ENCODE measurements around the gene USP22.

DNA sequence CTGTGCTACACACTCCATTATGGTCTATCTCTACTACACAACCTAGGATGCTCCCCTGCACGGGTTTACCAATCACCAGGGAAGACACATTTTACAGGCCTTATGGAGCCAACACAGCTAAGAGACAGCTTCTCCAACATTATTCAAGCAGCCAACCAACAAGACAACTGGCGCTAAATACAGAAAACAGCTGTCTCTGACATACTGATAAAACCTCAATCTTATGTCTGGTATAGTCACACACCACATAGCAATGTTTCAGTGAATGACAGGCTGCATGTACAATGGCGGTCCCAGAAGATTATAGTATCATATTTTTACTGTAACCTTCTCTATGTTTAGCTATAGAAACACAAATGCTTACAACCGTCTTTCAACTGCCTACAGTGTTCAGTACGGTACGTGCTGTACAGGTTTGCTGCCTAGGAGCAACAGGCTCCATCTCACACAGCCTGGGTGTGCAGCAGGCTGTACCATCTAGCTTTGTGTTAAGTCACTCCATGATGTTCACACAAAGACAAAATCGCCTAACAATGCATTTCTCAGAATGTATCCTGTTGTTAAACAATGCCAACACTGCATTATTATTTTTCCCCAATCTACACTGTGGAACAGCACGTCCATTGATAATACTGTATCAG, 10.9 kb downstream of the USP22 start:
- TF ChIP-seq, protein P1, sequence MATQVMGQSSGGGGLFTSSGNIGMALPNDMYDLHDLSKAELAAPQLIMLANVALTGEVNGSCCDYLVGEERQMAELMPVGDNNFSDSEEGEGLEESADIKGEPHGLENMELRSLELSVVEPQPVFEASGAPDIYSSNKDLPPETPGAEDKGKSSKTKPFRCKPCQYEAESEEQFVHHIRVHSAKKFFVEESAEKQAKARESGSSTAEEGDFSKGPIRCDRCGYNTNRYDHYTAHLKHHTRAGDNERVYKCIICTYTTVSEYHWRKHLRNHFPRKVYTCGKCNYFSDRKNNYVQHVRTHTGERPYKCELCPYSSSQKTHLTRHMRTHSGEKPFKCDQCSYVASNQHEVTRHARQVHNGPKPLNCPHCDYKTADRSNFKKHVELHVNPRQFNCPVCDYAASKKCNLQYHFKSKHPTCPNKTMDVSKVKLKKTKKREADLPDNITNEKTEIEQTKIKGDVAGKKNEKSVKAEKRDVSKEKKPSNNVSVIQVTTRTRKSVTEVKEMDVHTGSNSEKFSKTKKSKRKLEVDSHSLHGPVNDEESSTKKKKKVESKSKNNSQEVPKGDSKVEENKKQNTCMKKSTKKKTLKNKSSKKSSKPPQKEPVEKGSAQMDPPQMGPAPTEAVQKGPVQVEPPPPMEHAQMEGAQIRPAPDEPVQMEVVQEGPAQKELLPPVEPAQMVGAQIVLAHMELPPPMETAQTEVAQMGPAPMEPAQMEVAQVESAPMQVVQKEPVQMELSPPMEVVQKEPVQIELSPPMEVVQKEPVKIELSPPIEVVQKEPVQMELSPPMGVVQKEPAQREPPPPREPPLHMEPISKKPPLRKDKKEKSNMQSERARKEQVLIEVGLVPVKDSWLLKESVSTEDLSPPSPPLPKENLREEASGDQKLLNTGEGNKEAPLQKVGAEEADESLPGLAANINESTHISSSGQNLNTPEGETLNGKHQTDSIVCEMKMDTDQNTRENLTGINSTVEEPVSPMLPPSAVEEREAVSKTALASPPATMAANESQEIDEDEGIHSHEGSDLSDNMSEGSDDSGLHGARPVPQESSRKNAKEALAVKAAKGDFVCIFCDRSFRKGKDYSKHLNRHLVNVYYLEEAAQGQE (IDR thresholded peaks at IDR 0.05; ENCODE audit: insufficient read depth in 1 of 2, low read depth in 2 of 2, low read length in 1 of 2): no peak
- TF ChIP-seq POLR2AphosphoS5 (IDR thresholded peaks at IDR 0.05; ENCODE audit: low read depth, low read length) (no peak), TCF7L2 (IDR thresholded peaks at IDR 0.05; ENCODE audit: low read depth, low read length) (no peak), SIN3A (IDR thresholded peaks at IDR 0.05; ENCODE audit: borderline replicate concordance, insufficient read depth, low read depth, low read length) (no peak)
- TF ChIP-seq, protein P2, sequence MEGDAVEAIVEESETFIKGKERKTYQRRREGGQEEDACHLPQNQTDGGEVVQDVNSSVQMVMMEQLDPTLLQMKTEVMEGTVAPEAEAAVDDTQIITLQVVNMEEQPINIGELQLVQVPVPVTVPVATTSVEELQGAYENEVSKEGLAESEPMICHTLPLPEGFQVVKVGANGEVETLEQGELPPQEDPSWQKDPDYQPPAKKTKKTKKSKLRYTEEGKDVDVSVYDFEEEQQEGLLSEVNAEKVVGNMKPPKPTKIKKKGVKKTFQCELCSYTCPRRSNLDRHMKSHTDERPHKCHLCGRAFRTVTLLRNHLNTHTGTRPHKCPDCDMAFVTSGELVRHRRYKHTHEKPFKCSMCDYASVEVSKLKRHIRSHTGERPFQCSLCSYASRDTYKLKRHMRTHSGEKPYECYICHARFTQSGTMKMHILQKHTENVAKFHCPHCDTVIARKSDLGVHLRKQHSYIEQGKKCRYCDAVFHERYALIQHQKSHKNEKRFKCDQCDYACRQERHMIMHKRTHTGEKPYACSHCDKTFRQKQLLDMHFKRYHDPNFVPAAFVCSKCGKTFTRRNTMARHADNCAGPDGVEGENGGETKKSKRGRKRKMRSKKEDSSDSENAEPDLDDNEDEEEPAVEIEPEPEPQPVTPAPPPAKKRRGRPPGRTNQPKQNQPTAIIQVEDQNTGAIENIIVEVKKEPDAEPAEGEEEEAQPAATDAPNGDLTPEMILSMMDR (IDR thresholded peaks at IDR 0.05): no peak
